AG04449 (cell line): ENCODE results near the gene ORM2.

Experiments used
- CTCF ChIA-PET: fragments of 350-600 bp; formaldehyde crosslinking; extraction: SDS; loops from one replicate; lab custom pipeline; 2021; ENCODE audit warnings: antibody characterized with exemption; lab: Yijun Ruan, JAX
- POLR2A ChIA-PET: fragments of 400-600, 350-600 bp; formaldehyde crosslinking; extraction: SDS; loops from one replicate; lab custom pipeline; 2020; ENCODE audit warnings: antibody characterized with exemption, inconsistent platforms; lab: Yijun Ruan, JAX
- DNase-seq: peaks from one replicate; pipeline ENCODE4 v3.0.0-alpha.2; 2010; ENCODE audit warnings: low read depth, low spot score
- H3K4me3 ChIP-seq: 2 replicates; pipeline ENCODE4 v1.5.1; 2011; ENCODE audit warnings: low read depth, mild to moderate bottlenecking, control low read depth, low read length
- TF ChIP-seq, protein P1 (sequence below): IDR thresholded peaks from one replicate; pipeline ENCODE4 v1.5.1; 2011; ENCODE audit warnings: mild to moderate bottlenecking, moderate library complexity, low read length, control low read depth, inconsistent platforms; ENCODE audit not compliant: insufficient read depth; ENCODE audit errors: missing control alignments

ORM2 gene

DNA sequence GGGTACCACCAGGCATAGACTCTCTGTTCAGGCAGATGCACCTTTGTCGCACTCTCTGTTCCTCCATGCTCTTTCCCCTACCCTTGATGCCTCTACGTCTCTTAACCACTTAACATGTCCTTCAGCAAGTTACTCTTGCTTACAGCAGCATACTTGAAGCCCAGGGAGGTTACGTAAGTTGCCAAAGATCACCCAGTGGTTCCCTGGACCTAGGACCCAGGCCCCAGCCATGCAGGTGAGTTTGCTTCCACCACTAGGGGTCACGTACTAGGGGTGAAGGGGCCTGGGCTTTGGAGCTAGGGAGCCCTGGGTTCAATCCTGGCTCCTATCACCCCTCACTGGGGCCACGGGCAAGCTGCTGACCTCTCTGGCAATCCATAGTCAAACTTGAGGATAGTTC is 49.2 kb downstream of the ORM2 start:
- no peak for DNase-seq
- H3K4me3 ChIP-seq: no peak overlapping the region
- TF ChIP-seq, protein P1, sequence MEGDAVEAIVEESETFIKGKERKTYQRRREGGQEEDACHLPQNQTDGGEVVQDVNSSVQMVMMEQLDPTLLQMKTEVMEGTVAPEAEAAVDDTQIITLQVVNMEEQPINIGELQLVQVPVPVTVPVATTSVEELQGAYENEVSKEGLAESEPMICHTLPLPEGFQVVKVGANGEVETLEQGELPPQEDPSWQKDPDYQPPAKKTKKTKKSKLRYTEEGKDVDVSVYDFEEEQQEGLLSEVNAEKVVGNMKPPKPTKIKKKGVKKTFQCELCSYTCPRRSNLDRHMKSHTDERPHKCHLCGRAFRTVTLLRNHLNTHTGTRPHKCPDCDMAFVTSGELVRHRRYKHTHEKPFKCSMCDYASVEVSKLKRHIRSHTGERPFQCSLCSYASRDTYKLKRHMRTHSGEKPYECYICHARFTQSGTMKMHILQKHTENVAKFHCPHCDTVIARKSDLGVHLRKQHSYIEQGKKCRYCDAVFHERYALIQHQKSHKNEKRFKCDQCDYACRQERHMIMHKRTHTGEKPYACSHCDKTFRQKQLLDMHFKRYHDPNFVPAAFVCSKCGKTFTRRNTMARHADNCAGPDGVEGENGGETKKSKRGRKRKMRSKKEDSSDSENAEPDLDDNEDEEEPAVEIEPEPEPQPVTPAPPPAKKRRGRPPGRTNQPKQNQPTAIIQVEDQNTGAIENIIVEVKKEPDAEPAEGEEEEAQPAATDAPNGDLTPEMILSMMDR: no peak
- CTCF ChIA-PET: interaction anchor here (0.8 to 1.2 kb wide), 2 partner anchors 11 to 56 kb away, joined by 4 read pairs; no protein-coding TSS in a partner anchor
- POLR2A ChIA-PET: no interaction called here
